Diencephalon (tissue), 1 donor: Measurements from ENCODE around the gene BMPER. TPM values are rescaled to one million over a fixed set of nuclear protein-coding genes. Genes with fewer than 3 reads are reported as not detected.

Experiments used
- total RNA-seq: library from RNA; depleted of rRNA; stranded (reverse); fragments of >200 nt; gene quantifications from one replicate; pipeline ENCODE4 v1.2.3, GENCODE V29; 2014

The BMPER gene
- 12.2 TPM for total RNA-seq

GRCh38 chr7:33905389-33906032 is at the start of gene BMPER:
TSS of gene BMPER (plus strand) at chr7:33905539. CDS start at chr7:33905614, 75 bp downstream.

